Suppressor macrophage treated with lipopolysaccharide for 4 hours (primary cell): Measurements from ENCODE around the gene ANKRD33B.
"Not testable (repeated sequence)": the region's sequence is repeated elsewhere in the genome, so short reads cannot be mapped to it uniquely, and the experiment has no call there.

Experiments used
- DNase-seq: peaks from one replicate; pipeline ENCODE4 v3.0.0-alpha.2; 2020

Gene ANKRD33B

DNA sequence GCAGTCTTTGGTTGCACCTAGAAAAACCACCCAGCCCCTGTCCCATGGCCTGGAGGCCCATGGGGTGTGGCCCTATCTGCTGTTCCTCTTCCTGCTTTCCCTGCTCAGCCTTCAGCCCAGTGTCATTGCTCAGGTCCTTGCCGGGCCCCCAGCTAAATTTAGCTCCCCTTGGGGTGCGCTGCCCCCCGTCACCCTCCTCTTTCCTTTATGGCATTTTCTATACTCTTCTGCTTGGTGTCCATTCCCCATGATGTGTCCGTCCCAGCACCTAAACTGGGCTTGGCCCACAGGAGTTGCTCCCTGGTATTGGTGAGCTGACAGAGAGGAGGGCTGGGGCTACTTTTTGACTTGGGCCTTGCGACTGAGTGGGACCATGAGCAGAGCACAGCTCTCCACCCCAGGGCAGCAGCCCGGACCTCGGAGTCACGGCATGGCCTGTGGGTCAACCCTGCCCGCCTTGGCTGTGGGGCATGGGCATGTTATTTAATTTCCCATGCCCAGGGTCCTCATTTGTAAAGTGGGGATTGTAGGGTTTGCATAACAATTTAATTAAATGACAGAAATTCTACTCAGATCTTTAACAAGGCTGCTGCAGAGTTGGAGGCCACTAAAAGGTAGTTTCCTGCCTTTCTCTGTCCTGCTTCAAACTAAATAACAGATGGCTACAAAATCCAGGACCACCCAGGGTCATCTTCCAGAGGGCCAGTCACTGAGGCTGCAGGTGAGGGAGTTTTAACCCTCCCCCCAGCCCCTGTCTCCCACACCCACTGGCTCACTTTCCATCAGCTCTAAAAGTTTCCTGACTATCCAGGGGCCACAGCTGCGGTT is 99.0 kb downstream of the ANKRD33B start:
- no peak for DNase-seq

- DNase-seq: no peak
These were observed 99.8 kb downstream of the ANKRD33B start for GRCh38 chr5:10663489-10664179.

GRCh38 chr5:10664180-10664769 is 100.4 kb downstream of the ANKRD33B start:
- not testable (repeated sequence) for DNase-seq

DNA sequence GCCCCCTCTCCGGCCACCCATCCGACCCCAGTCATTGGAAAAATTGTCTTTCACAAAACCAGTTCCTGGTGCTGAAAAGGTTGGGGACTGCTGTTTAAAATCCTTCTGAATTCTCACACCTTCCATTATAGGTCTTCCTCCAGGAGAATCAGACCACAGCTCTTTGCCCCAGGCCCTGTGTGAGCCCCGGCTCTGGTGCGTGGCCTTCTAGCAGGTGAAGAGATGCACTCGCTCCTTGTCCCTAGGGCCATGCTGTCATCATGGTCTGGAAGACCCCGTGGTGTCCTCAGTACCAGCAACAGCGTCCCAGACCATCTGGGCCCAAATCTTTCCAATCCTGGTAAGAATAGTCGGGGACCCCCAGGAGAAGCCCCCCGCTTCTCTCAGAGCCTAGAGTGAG is 101.9 kb downstream of the ANKRD33B start:
- no peak for DNase-seq

- no peak for DNase-seq
These were observed 102.8 kb downstream of the ANKRD33B start for GRCh38 chr5:10666531-10667299.

- no peak for DNase-seq
These were observed 103.7 kb downstream of the ANKRD33B start for GRCh38 chr5:10667431-10668057.

DNA sequence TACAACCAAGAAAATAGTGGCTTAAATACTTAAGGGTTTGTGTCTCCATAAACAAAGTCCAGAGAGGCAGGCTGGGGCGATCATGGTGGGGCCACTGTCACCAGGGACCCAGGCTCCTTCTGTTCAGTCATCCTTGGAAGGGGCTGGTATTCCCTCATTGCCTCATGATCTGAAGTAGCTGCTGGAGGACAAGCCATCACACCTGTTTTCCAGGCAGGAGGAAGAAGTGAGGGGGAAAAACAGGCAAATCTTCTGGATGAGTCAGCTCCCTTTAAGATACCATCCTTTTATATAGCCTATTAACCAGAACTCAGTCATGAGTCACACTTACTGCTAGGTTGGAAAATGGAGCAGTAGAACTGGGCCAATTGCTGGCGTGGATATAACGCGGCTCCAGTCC is 104.8 kb downstream of the ANKRD33B start:
- DNase-seq: no peak

- DNase-seq: no peak
These were observed 106.1 kb downstream of the ANKRD33B start for GRCh38 chr5:10669983-10670382.

- peak; percentile 74 for DNase-seq
These were observed 107.5 kb downstream of the ANKRD33B start for GRCh38 chr5:10671041-10672008.

DNA sequence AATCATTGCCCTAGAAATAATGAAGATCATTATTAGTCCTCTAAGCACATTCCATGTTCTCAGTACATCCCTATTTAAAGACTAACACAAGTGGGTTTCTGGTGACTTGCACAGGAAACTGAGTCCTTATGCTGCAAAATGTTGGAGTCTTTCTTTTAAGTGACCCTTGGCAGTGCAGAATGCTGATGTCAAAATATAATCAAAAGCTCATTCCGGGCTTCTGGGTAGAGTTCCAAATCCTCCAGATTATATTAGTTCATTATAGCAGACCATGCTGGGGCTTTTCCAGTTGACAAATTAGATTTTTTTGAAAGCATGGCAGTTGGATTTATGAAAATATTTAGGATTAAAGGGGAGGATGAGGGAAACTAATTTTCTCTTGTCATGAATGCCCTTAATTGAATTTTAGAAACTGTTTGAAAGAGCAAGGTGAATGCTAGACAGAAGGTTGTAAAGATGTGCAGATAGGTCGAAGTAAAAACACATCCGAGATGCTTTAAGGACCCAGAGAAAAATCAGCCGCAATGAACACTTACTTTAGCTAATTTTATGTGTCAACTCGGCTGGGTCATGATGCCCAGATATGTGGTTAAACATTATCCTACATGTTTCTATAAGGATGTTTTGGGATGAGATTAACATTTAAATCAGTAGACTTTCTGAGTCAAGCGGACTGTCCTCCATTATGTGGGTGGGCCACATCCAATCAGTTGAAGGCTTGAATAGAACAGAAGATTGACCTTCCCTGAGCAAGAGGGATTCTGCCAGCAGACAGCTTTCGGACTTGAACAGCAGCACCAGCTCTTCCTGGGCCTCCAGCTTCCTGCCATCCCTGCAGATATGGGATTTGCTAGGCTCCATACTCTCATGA is 108.5 kb downstream of the ANKRD33B start:
- DNase-seq: no peak

DNA sequence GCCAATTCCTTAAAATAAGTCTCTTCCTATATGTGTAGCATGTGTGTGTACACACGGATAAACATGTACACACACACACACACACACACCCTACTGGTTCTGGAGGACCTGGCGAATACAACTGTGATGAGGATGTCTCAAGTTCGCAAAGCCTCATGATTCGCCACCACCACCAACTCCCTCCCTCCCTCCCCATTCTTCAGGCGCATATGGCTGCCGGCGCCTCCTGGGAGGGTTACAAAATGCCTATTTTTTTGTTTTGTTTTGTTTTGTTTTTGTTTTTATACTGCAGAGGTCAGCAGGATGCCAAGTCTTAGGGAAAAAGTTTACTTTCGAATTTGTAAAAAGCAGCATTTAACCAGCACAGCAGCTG is 109.1 kb downstream of the ANKRD33B start:
- no peak for DNase-seq

DNA sequence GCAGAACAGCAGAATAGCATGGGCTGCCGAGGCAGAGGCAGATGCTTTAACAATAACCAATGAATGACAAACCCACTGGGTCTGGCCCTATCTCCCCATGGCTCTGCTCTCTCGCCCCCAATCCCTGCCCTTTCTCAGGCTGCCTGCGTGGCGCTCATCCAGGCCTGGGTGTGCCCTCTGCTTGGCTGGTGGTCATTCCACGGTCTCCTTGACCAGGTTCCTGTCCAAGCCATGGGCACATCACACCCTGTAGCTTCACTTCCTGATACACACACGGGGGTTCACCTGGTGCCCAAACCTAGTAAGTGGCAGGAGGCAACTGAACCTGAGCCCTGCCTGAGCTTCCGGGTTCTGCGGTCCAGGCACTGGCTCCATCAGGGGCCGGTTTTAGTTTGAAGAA is 109.5 kb downstream of the ANKRD33B start:
- no peak for DNase-seq

DNA sequence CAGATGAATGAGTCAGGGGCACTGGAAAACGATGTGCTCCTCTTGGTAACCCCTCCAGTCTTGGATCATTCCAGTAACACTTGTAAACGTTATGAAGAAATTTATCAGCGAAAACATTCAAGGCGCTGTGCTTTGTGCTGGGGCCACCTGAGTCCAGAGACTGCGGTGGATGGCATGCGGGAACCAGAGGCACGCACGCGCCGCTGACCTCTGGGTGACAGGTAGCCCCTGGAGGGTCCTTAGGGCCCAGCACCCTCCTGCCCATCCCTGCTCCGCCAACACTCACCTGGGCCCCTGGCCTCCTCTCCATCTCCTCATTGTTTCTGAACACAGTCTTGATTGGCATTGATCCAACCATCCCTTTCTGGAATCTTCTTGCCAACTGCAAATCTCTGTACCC is 110.2 kb downstream of the ANKRD33B start:
- DNase-seq: no peak

DNA sequence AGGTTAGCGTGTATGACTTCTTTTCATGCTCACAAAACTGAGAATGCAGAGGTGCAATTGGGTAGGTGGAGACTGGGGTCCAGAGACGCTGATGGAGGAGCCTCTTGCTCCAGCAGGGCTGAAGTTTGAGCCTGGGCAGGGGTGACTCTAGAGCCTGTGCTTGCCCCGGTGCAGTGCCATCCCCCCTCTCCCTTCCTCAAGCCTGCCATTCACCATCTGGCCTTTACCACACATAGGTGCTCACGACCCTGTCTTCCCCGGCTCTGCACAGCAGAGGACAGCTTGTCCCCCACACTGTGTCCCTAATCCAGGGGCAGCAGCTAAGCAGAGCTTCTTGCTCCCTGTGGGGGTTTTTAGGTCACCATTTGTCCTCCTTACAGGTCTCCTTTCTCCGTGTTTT is 110.7 kb downstream of the ANKRD33B start:
- DNase-seq: no peak

DNA sequence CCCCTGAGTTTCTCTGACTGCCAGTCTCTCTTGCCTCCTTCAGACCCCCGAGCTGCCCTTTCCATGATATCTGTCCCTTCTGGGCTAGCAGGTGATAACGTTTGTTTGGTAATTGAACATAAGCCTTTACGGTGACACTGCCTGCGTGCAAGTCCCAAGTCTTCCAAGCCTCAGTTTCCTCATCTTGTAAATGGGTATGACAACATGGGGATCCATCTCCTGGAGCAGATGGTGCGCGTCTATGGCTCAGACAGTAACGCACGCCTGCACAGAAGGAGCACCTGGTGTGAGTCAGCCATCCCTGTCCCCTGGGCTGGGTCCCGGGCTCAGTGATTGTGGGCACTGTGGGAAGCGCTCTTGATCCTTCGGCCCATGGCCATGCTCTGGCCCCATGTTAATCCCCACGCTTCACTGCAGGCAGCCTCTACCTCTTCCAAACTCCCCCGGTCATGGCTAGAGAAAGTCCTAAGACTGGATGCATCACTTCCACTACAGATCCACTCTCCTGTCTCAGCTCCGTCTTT is 111.4 kb downstream of the ANKRD33B start:
- DNase-seq: no peak

- no peak for DNase-seq
These were observed 112.4 kb downstream of the ANKRD33B start for GRCh38 chr5:10676224-10676623.

- no peak for DNase-seq
These were observed 113.1 kb downstream of the ANKRD33B start for GRCh38 chr5:10676946-10677345.

GRCh38 chr5:10677533-10677932 is 113.7 kb downstream of the ANKRD33B start:
- no peak for DNase-seq

GRCh38 chr5:10678244-10678643 is 114.4 kb downstream of the ANKRD33B start:
- DNase-seq: no peak

GRCh38 chr5:10679336-10679988 is 115.6 kb downstream of the ANKRD33B start:
- no peak for DNase-seq
